ENCODE results near the gene LRRC4C.

DNA sequence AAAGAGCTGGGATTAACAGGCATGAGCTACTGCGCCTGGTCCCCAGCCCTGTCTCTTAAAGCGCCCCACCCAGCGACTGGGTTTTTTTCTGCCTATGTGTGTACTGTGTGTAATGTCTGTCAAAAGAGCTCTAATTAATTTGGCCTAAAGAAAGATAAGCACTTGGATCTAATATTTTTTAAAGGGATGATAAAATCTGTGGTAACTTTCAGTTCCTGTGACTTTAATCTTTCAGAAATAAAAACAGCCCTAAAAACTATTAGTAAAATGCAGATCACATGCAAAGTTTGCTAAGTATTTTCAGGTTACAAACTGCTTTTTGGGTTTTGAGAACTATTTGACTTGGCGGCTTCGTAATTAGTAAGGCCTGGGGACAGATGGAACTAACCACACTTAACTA, 1358.7 kb downstream of the LRRC4C start:
- no peak for TF ChIP-seq CTCF (IDR thresholded peaks at IDR 0.05)
- TF ChIP-seq POLR2A (IDR thresholded peaks at IDR 0.05), result no peak
